Duodenal mucosa (tissue), 2 donors: ENCODE data around the gene HMG20B.
A peak's percentile ranks its signal among the peaks of the same experiment; 100 is the strongest.

ENCODE experiments used
- H3K27ac ChIP-seq: one replicate; pipeline ENCODE4 v1.7.0; 2013; ENCODE audit warnings: low read depth, low read length
- H3K27me3 ChIP-seq, 2 donors: one replicate each; pipeline ENCODE4 v1.7.0; 2013; ENCODE audit warnings: low read length in 2 of 2, control low read depth in 1 of 2; ENCODE audit not compliant: insufficient read depth in 2 of 2, control insufficient read depth in 1 of 2
- H3K36me3 ChIP-seq, 2 donors: one replicate each; pipeline ENCODE4 v1.7.0; 2013; ENCODE audit warnings: low read length in 2 of 2, control low read depth in 1 of 2; ENCODE audit not compliant: insufficient read depth in 2 of 2, control insufficient read depth in 1 of 2
- H3K4me1 ChIP-seq, 2 donors: one replicate each; pipeline ENCODE4 v1.7.0; 2013; ENCODE audit warnings: low read length in 2 of 2, control low read depth in 1 of 2; ENCODE audit not compliant: insufficient read depth in 2 of 2, control insufficient read depth in 1 of 2
- H3K4me3 ChIP-seq, 2 donors: one replicate each; pipeline ENCODE4 v1.7.0; 2013; ENCODE audit warnings: low read length in 2 of 2, low read depth in 1 of 2
- H3K9ac ChIP-seq, 2 donors: one replicate each; pipeline ENCODE4 v1.7.0; 2013; ENCODE audit warnings: low read length in 2 of 2, low read depth in 1 of 2
- H3K9me3 ChIP-seq, 2 donors: one replicate each; pipeline ENCODE4 v1.7.0; 2013; ENCODE audit warnings: low read length in 2 of 2, control low read depth in 1 of 2; ENCODE audit not compliant: control insufficient read depth in 1 of 2

HMG20B gene

DNA sequence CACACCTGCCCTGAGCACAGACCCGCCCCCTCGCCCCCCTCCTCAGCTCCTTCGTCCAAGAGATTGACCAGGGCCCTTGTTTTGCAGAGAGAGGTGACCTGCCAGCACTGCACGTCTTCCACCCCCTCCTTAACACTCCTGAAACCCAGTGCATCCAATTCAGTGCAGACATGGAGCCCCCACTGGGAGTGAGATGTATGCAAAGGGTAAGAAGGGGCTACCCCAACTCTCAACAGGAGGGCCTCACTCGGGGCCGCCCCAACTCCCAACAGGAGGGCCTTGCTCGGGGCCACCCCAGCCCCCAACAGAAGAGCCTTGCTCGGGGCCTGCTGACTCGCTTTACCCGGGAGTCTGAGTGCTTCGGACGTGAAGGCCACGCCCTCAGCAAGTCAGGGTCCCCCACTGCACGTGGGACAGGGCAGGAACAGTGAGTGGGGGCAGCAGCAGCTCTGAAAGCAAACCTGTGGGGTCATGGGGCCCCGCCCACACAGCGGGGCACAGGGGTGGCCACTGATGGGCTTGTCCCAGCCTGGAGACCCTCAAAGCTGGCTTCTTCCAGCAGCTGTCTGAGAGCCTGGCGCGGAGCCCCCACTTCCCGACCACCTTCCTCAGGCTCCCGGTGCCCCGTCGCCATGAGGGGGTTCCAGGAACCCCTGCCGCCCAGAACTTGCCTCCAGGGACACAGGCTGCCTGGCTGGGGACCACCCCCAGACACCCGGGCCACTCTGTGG lies 48.2 kb downstream of the HMG20B start:
- peaks cover 13 to 14% of the 10 kb centered on the region in 2 donors for H3K4me1 ChIP-seq
- no peak overlapping the region for H3K9ac ChIP-seq
- H3K9me3 ChIP-seq, result no peaks in the 10 kb centered on the region
- no peaks in the 10 kb centered on the region for H3K27me3 ChIP-seq
- H3K27ac ChIP-seq, result no peak overlapping the region
- no peak overlapping the region for H3K4me3 ChIP-seq
- H3K36me3 ChIP-seq, result peaks cover 0 to 32% of the 10 kb centered on the region in 2 donors

GRCh38 chr19:3621689-3622088 lies 48.9 kb downstream of the HMG20B start:
- Histone ChIP-seq H3K36me3 (peaks cover 0 to 32% of the 10 kb centered on the region in 2 donors), H3K4me1 (peaks cover 15% of the 10 kb centered on the region in 2 donors), H3K27me3 (no peaks in the 10 kb centered on the region)

GRCh38 chr19:3622224-3622623 lies 49.5 kb downstream of the HMG20B start:
- H3K4me1 ChIP-seq, result peaks cover 17 to 18% of the 10 kb centered on the region in 2 donors
- H3K9ac ChIP-seq, result no peak overlapping the region
- peaks cover 0 to 32% of the 10 kb centered on the region in 2 donors for H3K36me3 ChIP-seq
- no peak overlapping the region for H3K4me3 ChIP-seq
- H3K27me3 ChIP-seq, result no peaks in the 10 kb centered on the region
- H3K9me3 ChIP-seq, result no peaks in the 10 kb centered on the region
- no peak overlapping the region for H3K27ac ChIP-seq

More at GRCh38 chr19:3621689-3622088, 48.9 kb downstream of the HMG20B start:
- H3K27ac ChIP-seq, result no peak overlapping the region
- H3K9me3 ChIP-seq, result no peaks in the 10 kb centered on the region
- H3K9ac ChIP-seq, result no peak overlapping the region
- H3K4me3 ChIP-seq, result no peak overlapping the region

GRCh38 chr19:3623716-3624115 lies 51.0 kb downstream of the HMG20B start:
- Histone ChIP-seq H3K4me3 (no peak overlapping the region), H3K36me3 (peaks cover 0 to 32% of the 10 kb centered on the region in 2 donors), H3K4me1 (peaks cover 19 to 20% of the 10 kb centered on the region in 2 donors), H3K9me3 (no peaks in the 10 kb centered on the region), H3K9ac (no peak overlapping the region), H3K27me3 (no peaks in the 10 kb centered on the region), H3K27ac (no peak overlapping the region)

GRCh38 chr19:3625996-3626472 lies 53.3 kb downstream of the HMG20B start:
- H3K4me3 ChIP-seq, result peak overlapping the region; percentile 96 to 98
- H3K4me1 ChIP-seq, result peaks cover 19 to 20% of the 10 kb centered on the region in 2 donors
- H3K27me3 ChIP-seq, result no peaks in the 10 kb centered on the region
- no peaks in the 10 kb centered on the region for H3K9me3 ChIP-seq
- no peak overlapping the region for H3K27ac ChIP-seq
- peak overlapping the region; percentile 76 to 91 for H3K9ac ChIP-seq
- H3K36me3 ChIP-seq, result peaks cover 0 to 19% of the 10 kb centered on the region in 2 donors

- Histone ChIP-seq H3K27ac (peak within 1 kb of the TSS; percentile 95), H3K4me3 (peak within 1 kb of the TSS; percentile 96 to 98), H3K9me3 (no peaks in the 10 kb centered on the region), H3K27me3 (no peaks in the 10 kb centered on the region), H3K9ac (peak within 1 kb of the TSS; percentile 76 to 91), H3K36me3 (peaks cover 0 to 14% of the 10 kb centered on the region in 2 donors), H3K4me1 (peaks cover 19 to 20% of the 10 kb centered on the region in 2 donors)
These were observed 54.0 kb downstream of the HMG20B start, which contains the start of gene CACTIN for GRCh38 chr19:3626473-3627350. Gene CACTIN, minus strand, starts transcription at chr19:3626790. Its CDS starts 28 bp downstream, at chr19:3626762.

GRCh38 chr19:3627351-3627723 lies 54.6 kb downstream of the HMG20B start:
- Histone ChIP-seq H3K9me3 (no peaks in the 10 kb centered on the region), H3K27me3 (no peaks in the 10 kb centered on the region), H3K27ac (no peak overlapping the region), H3K4me1 (peaks cover 19 to 20% of the 10 kb centered on the region in 2 donors), H3K4me3 (peak overlapping the region in 1 of 2 donors; percentile 98), H3K36me3 (peaks cover 0 to 11% of the 10 kb centered on the region in 2 donors), H3K9ac (no peak overlapping the region)
